ENCODE data around the gene C4orf54.

- no peak for TF ChIP-seq CTCF (IDR thresholded peaks at IDR 0.05)
- no peak for TF ChIP-seq POLR2A (IDR thresholded peaks at IDR 0.05)
- TF ChIP-seq POLR2AphosphoS5 (IDR thresholded peaks at IDR 0.05), result no peak
Observed at GRCh38 chr4:99651811-99652485, 5.7 kb downstream of the C4orf54 start.
